Measurements from ENCODE around the gene IFI35.
A peak's percentile ranks its signal among the peaks of the same experiment; 100 is the strongest.

Gene IFI35

GRCh38 chr17:43019418-43019817, 12.8 kb downstream of the IFI35 start:
- no peak overlapping the region for H3K4me3 ChIP-seq (ENCODE audit: low read depth, low read length)
- H3K27me3 ChIP-seq (ENCODE audit: insufficient read depth, low read depth, severe bottlenecking): no peaks in the 10 kb centered on the region
- no peaks in the 10 kb centered on the region for H3K9me3 ChIP-seq (ENCODE audit: severe bottlenecking)
- DNase-seq: no peak
- H3K27ac ChIP-seq: no peak overlapping the region
- peaks cover 31% of the 10 kb centered on the region for H3K36me3 ChIP-seq
- TF ChIP-seq CTCF (IDR thresholded peaks at IDR 0.05; ENCODE audit: low read depth, low read length): no peak

GRCh38 chr17:43020030-43020621, 13.5 kb downstream of the IFI35 start:
- no peak overlapping the region for H3K4me3 ChIP-seq (ENCODE audit: low read depth, low read length)
- TF ChIP-seq CTCF (IDR thresholded peaks at IDR 0.05; ENCODE audit: low read depth, low read length): no peak
- H3K9me3 ChIP-seq (ENCODE audit: severe bottlenecking): no peaks in the 10 kb centered on the region
- peaks cover 26% of the 10 kb centered on the region for H3K36me3 ChIP-seq
- no peak for DNase-seq
- H3K27me3 ChIP-seq (ENCODE audit: insufficient read depth, low read depth, severe bottlenecking): no peaks in the 10 kb centered on the region
- no peak overlapping the region for H3K27ac ChIP-seq

GRCh38 chr17:43020789-43021740, 14.5 kb downstream of the IFI35 start:
- H3K9me3 ChIP-seq (ENCODE audit: severe bottlenecking): no peaks in the 10 kb centered on the region
- DNase-seq: peak; percentile 47
- no peaks in the 10 kb centered on the region for H3K27me3 ChIP-seq (ENCODE audit: insufficient read depth, low read depth, severe bottlenecking)
- no peak for TF ChIP-seq CTCF (IDR thresholded peaks at IDR 0.05; ENCODE audit: low read depth, low read length)
- peak overlapping the region; percentile 96 for H3K4me3 ChIP-seq (ENCODE audit: low read depth, low read length)
- peak overlapping the region; percentile 64 for H3K27ac ChIP-seq
- peaks cover 17% of the 10 kb centered on the region for H3K36me3 ChIP-seq

GRCh38 chr17:43021741-43022512, 15.3 kb downstream of the IFI35 start, which contains the start of gene VAT1:
VAT1 (minus strand) TSS chr17:43022385; CDS start chr17:43022322, 63 bp downstream.
- Histone ChIP-seq H3K27me3 (ENCODE audit: insufficient read depth, low read depth, severe bottlenecking) (no peaks in the 10 kb centered on the region), H3K36me3 (peaks cover 10% of the 10 kb centered on the region), H3K9me3 (ENCODE audit: severe bottlenecking) (no peaks in the 10 kb centered on the region), H3K27ac (peak within 1 kb of the TSS; percentile 64), H3K4me3 (ENCODE audit: low read depth, low read length) (peak within 1 kb of the TSS; percentile 96)
- TF ChIP-seq CTCF (IDR thresholded peaks at IDR 0.05; ENCODE audit: low read depth, low read length): peak; percentile 27
- peak; percentile 88 for DNase-seq

- Histone ChIP-seq H3K27me3 (ENCODE audit: insufficient read depth, low read depth, severe bottlenecking) (no peaks in the 10 kb centered on the region), H3K36me3 (peaks cover 7% of the 10 kb centered on the region), H3K27ac (peak within 1 kb of the TSS; percentile 82), H3K9me3 (ENCODE audit: severe bottlenecking) (no peaks in the 10 kb centered on the region), H3K4me3 (ENCODE audit: low read depth, low read length) (peak within 1 kb of the TSS; percentile 92)
- DNase-seq: peak; percentile 99
- peak; percentile 88 for TF ChIP-seq CTCF (IDR thresholded peaks at IDR 0.05; ENCODE audit: low read depth, low read length)
Observed at GRCh38 chr17:43024407-43025289, 18.1 kb downstream of the IFI35 start, which contains the start of gene RND2. RND2 (plus strand) TSS chr17:43025231; CDS start chr17:43025348, 117 bp downstream.

All from WERI-Rb-1 (cell line).